HG03097 (cell line): ENCODE results near the gene TMEM106C.
A peak's percentile ranks its signal among the peaks of the same experiment; 100 is the strongest.

Source experiments
- ATAC-seq: cut with Tn5 transposase; IDR thresholded peaks from one replicate; pipeline ENCODE4 v1.9.1; 2021; ENCODE audit not compliant: unreplicated experiment, low FRiP score

Gene TMEM106C

GRCh38 chr12:47963340-47964040, at the start of gene TMEM106C:
TMEM106C (plus strand) TSS chr12:47963596; CDS start chr12:47964237, 641 bp downstream.
- ATAC-seq: peak; percentile 93

- no peak for ATAC-seq
These were observed 42.5 kb upstream of the TMEM106C start for GRCh38 chr12:47920913-47921312.

GRCh38 chr12:47921907-47922306, 41.5 kb upstream of the TMEM106C start:
- no peak for ATAC-seq

DNA sequence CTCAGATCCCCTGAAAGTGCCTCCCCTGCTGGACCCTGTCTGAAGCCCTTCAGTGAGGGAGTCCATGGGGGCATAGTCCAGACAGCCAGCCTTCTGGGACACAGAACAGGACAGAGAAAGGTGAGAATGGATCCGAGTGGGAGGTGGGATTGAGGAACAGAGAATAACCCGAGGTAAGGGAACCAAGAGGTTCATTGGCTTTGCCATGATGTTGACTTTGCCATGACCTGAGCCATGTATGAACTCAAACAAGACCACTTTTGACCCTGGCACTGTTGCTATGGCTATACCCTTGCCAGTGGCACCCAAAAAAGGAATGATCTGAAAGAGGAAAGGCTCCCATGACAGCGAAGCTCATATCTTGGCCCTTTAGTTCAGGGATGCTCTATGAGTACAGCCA, 36.0 kb upstream of the TMEM106C start:
- ATAC-seq: no peak

GRCh38 chr12:47930634-47931033, 32.8 kb upstream of the TMEM106C start:
- ATAC-seq: no peak

GRCh38 chr12:47931187-47931586, 32.2 kb upstream of the TMEM106C start:
- no peak for ATAC-seq

DNA sequence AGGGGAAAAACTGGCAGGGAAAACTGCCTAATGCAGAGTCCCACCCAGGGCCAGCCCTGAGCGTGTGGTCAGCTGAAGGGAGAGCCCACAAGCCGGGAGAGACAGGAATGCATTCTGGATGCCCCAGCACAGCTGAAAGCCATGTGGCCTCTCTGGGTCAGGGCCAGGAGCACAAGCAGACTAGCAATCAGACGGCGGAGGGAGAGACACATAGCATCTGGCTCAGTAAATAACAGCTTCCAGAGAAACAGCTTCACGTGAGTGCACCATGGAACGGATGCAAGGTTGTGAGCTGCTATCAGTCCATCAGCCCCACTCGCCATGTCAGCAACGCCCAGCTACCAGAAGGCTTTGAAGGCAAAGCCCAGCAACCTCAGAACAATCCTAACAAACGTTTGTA, 28.2 kb upstream of the TMEM106C start:
- ATAC-seq: no peak

- no peak for ATAC-seq
These were observed 25.3 kb upstream of the TMEM106C start for GRCh38 chr12:47938093-47938492.

GRCh38 chr12:47938594-47938993, 24.8 kb upstream of the TMEM106C start:
- no peak for ATAC-seq

DNA sequence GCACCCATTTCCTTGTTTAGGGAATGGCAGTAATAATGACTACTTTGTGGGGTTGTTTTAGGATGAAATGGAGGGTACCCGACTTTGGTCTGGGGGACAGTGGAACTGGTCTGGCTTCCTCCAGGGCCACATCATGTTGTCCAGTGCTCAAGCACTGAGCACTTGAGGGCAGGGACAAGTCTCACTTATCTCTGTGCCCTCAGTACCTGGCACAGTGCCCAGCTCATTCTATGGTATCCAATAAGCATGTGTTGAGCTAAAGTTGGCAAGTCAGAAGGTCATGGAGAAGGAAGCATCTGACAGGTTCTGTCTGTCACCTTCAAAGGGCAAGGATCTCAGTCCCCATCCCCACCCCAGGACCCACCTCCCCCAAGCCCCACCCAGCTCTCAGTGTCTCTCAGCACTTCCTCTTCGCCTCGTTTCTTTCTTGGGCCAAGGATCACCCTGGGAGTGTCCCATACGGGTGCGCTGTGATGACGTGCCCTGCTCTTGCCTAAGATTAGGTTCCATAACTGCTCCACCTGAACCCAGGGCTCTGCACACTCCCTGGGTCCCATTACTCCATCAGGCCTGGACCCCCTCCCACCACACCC, 24.3 kb upstream of the TMEM106C start:
- ATAC-seq: no peak

- ATAC-seq: no peak
These were observed 22.5 kb upstream of the TMEM106C start for GRCh38 chr12:47940773-47941474.

DNA sequence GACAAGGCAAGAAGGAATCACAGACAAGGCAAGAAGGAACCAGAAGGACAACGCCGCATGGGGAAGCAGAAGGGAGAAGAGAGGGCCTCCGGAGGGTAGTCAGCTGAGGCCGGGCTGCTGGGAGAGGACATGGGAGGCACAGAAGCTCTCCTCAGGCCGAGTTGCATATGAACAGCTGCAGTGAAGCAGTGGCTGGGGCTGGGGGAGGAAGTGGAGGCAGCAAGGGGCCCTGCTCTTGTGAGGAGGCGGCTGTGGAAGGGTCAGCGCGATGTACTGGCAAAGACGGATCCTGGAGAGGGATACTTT, 22.0 kb upstream of the TMEM106C start:
- no peak for ATAC-seq

DNA sequence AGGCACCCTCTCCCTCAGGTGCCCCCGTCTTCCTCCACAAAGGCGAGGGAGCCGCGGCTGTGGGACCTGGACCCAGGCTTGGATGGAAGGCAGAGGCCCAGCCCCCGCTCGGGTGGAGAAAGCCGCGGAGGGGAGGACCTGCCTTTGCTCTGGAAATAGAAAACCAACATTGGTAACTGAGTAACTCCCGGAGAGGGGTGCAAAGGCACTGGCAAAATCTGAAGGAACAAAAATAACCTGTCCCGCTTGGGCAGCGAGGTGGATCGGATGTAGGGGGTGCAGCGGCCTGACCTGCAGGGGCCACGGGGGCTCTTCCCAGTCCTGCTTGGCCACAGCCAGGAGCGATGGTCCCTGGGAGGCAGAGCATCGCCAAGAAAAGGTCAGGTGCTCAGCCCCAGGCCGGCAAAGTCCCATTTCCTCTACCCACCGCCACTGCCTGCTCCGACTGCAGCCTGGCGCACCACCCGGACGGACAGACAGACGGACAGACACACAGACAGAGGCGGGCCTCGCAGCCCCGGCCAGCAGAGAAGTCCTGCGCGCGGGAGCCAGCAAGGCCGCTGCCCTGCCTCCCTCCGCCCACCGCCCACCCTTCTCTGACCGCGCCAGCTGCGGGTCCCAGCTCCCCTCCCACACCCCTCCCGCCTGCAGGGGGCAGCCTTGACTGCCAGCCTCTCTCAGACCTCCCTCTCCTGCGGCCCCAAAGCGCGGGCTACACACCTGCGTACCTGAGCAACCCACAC, 21.4 kb upstream of the TMEM106C start:
- ATAC-seq: no peak

DNA sequence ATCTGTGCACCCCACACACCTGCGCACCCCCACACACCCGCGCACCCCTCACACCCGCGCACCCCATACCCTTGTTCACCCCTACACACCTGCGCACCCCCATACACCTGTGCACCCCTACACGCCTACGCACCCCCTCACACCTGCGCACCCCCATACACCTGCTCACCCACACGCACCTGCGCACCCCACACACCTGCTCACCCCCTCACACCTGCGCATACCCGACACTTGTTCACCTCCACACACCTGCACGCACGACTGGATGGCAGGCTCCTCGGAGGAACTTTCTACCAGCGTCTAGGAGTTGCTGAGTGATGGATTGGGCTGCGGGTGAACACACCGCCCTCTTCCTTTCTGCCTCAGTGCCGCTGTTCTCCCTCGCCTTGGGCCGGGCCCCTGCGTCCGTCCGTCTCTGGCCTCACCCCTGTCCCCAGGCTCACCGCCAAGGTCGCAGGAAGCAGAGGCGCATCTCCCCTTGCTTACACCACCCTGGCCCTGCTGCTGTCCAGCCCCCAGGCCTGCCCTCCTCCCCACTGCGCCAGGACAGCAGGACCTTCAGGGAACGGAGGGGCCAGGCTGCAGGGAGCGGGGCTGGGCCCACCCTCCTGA, 20.7 kb upstream of the TMEM106C start:
- ATAC-seq: no peak

- no peak for ATAC-seq
These were observed 19.6 kb upstream of the TMEM106C start for GRCh38 chr12:47943623-47944340.

GRCh38 chr12:47944685-47945340, 18.6 kb upstream of the TMEM106C start:
- ATAC-seq: no peak

GRCh38 chr12:47945341-47945728, 18.1 kb upstream of the TMEM106C start:
- no peak for ATAC-seq

DNA sequence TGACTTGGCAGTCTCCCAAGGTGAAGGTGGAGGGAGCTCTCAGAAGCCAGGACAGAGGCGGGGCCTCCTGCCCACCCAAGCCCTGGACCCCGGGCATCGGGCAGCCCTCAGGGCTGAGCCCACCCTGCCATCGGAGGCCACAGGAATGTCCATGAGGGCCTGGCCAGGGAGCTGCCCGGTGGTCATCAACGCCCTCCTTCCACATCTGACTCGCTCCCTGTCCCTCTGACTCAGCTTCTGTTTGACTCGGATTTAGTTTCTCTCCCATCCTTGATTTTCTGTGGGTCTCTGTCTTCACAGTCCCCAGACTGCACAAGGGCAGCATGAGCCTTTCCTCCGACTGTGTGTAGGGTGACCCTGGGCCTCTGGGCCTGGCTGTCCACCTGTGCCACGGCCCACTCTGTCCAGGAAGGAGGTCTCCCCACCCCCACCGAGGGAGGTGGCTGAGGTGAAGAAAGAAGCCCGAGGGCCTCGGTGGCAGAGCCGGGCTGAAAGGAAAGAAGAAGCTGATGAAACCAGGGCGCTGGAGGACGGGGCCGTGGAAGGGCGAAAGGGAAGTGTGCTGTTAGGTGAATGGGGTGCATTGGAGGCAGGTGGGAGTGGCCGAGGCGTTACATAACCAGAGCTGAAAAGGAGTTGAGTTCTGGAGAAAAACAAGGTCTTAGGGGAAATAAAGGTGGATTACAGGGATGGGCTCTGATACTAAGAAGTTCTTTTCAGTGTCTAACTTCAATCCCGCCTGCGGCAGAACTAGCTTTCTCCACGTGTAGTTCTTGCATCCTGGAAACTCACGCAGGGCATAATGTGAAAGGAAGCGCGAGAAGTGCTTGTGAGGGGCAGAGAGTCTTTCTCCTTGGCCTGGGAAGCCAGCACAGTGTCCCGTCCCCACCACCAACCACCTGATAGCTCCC, 16.7 kb upstream of the TMEM106C start:
- ATAC-seq: no peak

DNA sequence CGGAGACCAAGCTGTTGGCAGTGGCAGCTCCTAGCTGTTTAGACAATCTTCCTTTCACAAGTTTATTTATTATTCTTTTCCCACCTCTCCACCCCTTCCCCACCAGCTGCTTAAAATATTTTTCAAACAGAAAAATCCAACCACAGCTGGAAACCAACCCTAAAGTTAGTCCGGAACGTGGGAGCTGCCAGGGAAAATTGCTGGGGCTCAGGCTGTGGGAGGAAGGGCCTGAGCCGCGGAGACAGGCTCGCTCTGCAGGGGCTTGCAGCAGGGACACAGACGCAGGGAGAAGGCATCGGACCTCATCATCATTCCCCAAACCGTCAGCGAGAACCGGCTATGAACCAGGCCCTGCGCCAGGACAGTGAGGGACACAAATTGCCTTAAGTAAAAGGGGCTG, 16.1 kb upstream of the TMEM106C start:
- ATAC-seq: no peak
